CD14-positive monocyte (primary cell): ENCODE data around the gene HCRTR1. TPM values are rescaled to one million over a fixed set of nuclear protein-coding genes. Genes with fewer than 3 reads are reported as not detected.

ENCODE experiments used
- DNase-seq, 3 donors: peaks; one replicate each; pipeline ENCODE4 v3.0.0-alpha.2; 2011 to 2022
- H2AFZ ChIP-seq: 2 replicates; pipeline ENCODE4 v1.6.0; 2012; ENCODE audit warnings: mild to moderate bottlenecking, low read depth, low read length, inconsistent platforms; ENCODE audit not compliant: insufficient read depth, poor library complexity, severe bottlenecking
- H3K27ac ChIP-seq, 2 donors: 1 replicate in 1 of 2; 2 replicates in 1 of 2; pipeline ENCODE4 v1.5.1; 2012 to 2013; ENCODE audit warnings: low read length in 2 of 2, control low read depth in 1 of 2, inconsistent platforms in 1 of 2, low read depth in 1 of 2, mild to moderate bottlenecking in 1 of 2
- H3K27me3 ChIP-seq, 2 donors: one replicate each; pipeline versions ENCODE4 v1.6.0 to v1.6.1; 2011 to 2013; ENCODE audit warnings: low read length in 2 of 2; ENCODE audit not compliant: control insufficient read depth in 2 of 2, insufficient read depth in 2 of 2
- H3K36me3 ChIP-seq, 2 donors: replicated peaks in 1 of 2; 1 replicate in 1 of 2; 2 replicates in 1 of 2; pipeline versions ENCODE4 v1.5.1 to v1.6.1; 2012 to 2013; ENCODE audit warnings: low read length in 2 of 2, control low read depth in 1 of 2, inconsistent platforms in 1 of 2, mild to moderate bottlenecking in 1 of 2; ENCODE audit not compliant: insufficient read depth in 2 of 2, control insufficient read depth in 1 of 2
- H3K4me1 ChIP-seq, 2 donors: 1 replicate in 1 of 2; 2 replicates in 1 of 2; pipeline versions ENCODE4 v1.5.1 to v1.6.1; 2012 to 2013; ENCODE audit warnings: low read length in 2 of 2, control low read depth in 1 of 2, inconsistent platforms in 1 of 2, mild to moderate bottlenecking in 1 of 2, moderate library complexity in 1 of 2; ENCODE audit not compliant: insufficient read depth in 2 of 2, control insufficient read depth in 1 of 2
- H3K4me2 ChIP-seq: replicated peaks from 2 replicates; pipeline ENCODE3; 2012; ENCODE audit warnings: low read length, moderate library complexity, mild to moderate bottlenecking; ENCODE audit not compliant: poor library complexity, severe bottlenecking; ENCODE audit errors: extremely low read depth
- H3K4me3 ChIP-seq, 3 experiments: fragments of 200-600 bp in 1 of 3; sonication (generic) in 1 of 3; replicated peaks in 1 of 3; 1 replicate in 2 of 3; 2 replicates in 1 of 3; pipeline ENCODE4 v1.5.1; 2011 to 2013; ENCODE audit warnings: low read length in 3 of 3, mild to moderate bottlenecking in 3 of 3, control low read depth in 2 of 3, low read depth in 2 of 3, inconsistent platforms in 1 of 3, moderate library complexity in 1 of 3
- H3K79me2 ChIP-seq: 2 replicates; pipeline ENCODE4 v1.6.0; 2012; ENCODE audit warnings: mild to moderate bottlenecking, control low read depth, inconsistent platforms, low read length, moderate library complexity; ENCODE audit not compliant: insufficient read depth
- H3K9ac ChIP-seq: 2 replicates; pipeline ENCODE4 v1.6.0; 2017; ENCODE audit warnings: low read length, mild to moderate bottlenecking; ENCODE audit not compliant: insufficient read depth, poor library complexity, severe bottlenecking
- H3K9me3 ChIP-seq, 2 donors: replicated peaks in 1 of 2; 1 replicate in 1 of 2; 2 replicates in 1 of 2; pipeline versions ENCODE4 v1.5.1 to v1.6.1; 2012 to 2013; ENCODE audit warnings: low read length in 2 of 2, control low read depth in 1 of 2; ENCODE audit not compliant: control insufficient read depth in 1 of 2, insufficient read depth in 1 of 2
- H4K20me1 ChIP-seq: 2 replicates; pipeline ENCODE4 v1.6.0; 2012; ENCODE audit warnings: mild to moderate bottlenecking, low read length, control low read depth, moderate library complexity; ENCODE audit not compliant: insufficient read depth
- H3K27ac Mint-ChIP-seq, 7 donors: one replicate each; pipeline ENCODE4 v1.8.0; 2020; ENCODE audit warnings: mild to moderate bottlenecking in 7 of 7, mixed read lengths in 7 of 7, moderate library complexity in 6 of 7, inconsistent platforms in 2 of 7
- H3K27me3 Mint-ChIP-seq, 3 donors: one replicate each; pipeline ENCODE4 v1.8.0; 2021 to 2022; ENCODE audit warnings: low read depth in 3 of 3, mild to moderate bottlenecking in 3 of 3, mixed read lengths in 3 of 3, moderate library complexity in 3 of 3, inconsistent platforms in 1 of 3
- H3K36me3 Mint-ChIP-seq, 2 donors: one replicate each; pipeline ENCODE4 v1.8.0; 2020; ENCODE audit warnings: mixed read lengths in 2 of 2, inconsistent platforms in 1 of 2, mild to moderate bottlenecking in 1 of 2
- H3K4me1 Mint-ChIP-seq: one replicate; pipeline ENCODE4 v1.8.0; 2020; ENCODE audit warnings: mild to moderate bottlenecking, mixed read lengths
- H3K4me3 Mint-ChIP-seq, 2 donors: one replicate each; pipeline ENCODE4 v1.8.0; 2020; ENCODE audit warnings: mild to moderate bottlenecking in 2 of 2, mixed read lengths in 2 of 2, moderate library complexity in 1 of 2
- H3K9me3 Mint-ChIP-seq, 7 donors: one replicate each; pipeline ENCODE4 v1.8.0; 2020 to 2022; ENCODE audit warnings: mixed read lengths in 7 of 7, mild to moderate bottlenecking in 6 of 7, moderate library complexity in 6 of 7, inconsistent platforms in 2 of 7
- CTCF ChIP-seq: fragments of 200-600 bp; IDR thresholded peaks from one replicate; pipeline ENCODE4 v1.8.0; 2022; ENCODE audit warnings: antibody characterized with exemption, mild to moderate bottlenecking
- WGBS: methylation state at CpG from one replicate; pipeline ENCODE4 v1.1.5; 2013; ENCODE audit warnings: missing lambda C conversion rate; ENCODE audit not compliant: insufficient coverage; 5-methylcytosine and 5-hydroxymethylcytosine counted together
- intact Hi-C, 2 donors: fragments of 100-400 bp; cut with micrococcal nuclease; formaldehyde crosslinking; loops; one replicate each; pipeline versions ENCODE4 v1.15.0 to v1.15.1; 2023
- polyA plus RNA-seq, 3 donors: library from polyadenylated mRNA; depleted of rRNA in 1 of 3; unstranded in 2 of 3; stranded (reverse) in 1 of 3; fragments of 300-500 nt in 2 of 3; fragments of >200 nt in 1 of 3; fragmentation: Illumina TruSeq in 2 of 3; gene quantifications; 1 replicate in 2 of 3; 2 replicates in 1 of 3; pipeline ENCODE4 v1.2.3, GENCODE V29; 2012 to 2021

The HCRTR1 gene
- polyA plus RNA-seq, 3 donors = not detected

DNA sequence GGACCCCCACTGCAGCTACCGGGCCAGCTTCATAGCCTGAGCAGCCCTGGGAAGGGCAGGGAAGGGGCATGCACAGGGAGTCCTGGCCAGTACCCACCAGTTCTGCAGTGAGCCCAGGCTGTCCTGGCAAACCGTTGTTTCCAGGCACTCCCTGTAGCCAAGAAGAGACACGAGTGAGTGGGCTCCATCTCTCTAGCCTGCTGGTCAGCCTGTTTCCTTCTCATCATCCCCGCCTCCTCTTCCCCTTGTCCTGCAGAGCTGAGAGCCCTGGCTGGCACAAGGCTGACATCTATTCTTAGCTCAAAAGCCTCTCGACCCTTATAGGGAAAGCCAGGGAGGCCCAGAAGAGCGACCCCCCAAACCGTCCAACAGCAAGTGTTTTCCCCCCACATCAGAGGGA, 57.7 kb downstream of the HCRTR1 start:
- no peaks in the 10 kb centered on the region for H3K79me2 ChIP-seq
- intact Hi-C loops = no loop called here
- H3K9ac ChIP-seq = no peak overlapping the region
- H3K4me2 ChIP-seq = no peak overlapping the region
- 82% methylated on average over 6 of the region's 7 CpGs for WGBS
- Mint-ChIP-seq H3K27ac (no peak overlapping the region), H3K4me1 (peaks cover 4% of the 10 kb centered on the region), H3K36me3 (no peaks in the 10 kb centered on the region), H3K27me3 (peaks cover 8 to 23% (median 19%) of the 10 kb centered on the region in 3 donors), H3K9me3 (no peaks in the 10 kb centered on the region), H3K4me3 (no peak overlapping the region)
- peaks cover 0 to 9% of the 10 kb centered on the region in 2 donors for H3K27me3 ChIP-seq
- TF ChIP-seq CTCF = no peak
- H3K9me3 ChIP-seq = no peaks in the 10 kb centered on the region
- no peak overlapping the region for H3K4me3 ChIP-seq
- no peak overlapping the region for H3K27ac ChIP-seq
- no peak for DNase-seq
- no peaks in the 10 kb centered on the region for H4K20me1 ChIP-seq
- H3K4me1 ChIP-seq = peaks cover 3 to 4% of the 10 kb centered on the region in 2 donors
- no peak overlapping the region for H2AFZ ChIP-seq
- H3K36me3 ChIP-seq = no peaks in the 10 kb centered on the region

DNA sequence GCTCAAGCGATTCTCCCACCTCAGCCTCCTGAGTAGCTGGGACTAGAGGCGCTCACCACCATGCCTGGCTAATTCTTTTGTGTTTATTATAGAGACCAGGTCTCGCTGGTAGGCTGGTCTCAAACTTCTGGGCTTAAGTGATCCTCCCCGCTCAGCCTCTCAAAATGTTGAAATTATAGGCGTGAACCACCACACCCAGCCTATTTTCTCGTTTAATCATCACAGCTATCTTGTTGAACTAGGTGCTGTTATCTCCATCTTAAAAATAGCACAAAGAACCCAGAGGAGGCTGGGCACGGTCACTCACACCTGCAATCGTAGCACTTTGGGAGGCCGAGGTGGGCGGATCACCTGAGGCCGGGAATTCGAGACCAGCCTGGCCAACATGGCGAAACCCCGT, 58.3 kb downstream of the HCRTR1 start:
- no peak overlapping the region for H3K4me3 ChIP-seq
- Mint-ChIP-seq H3K36me3 (no peaks in the 10 kb centered on the region), H3K4me1 (no peaks in the 10 kb centered on the region), H3K27me3 (peaks cover 2 to 17% (median 16%) of the 10 kb centered on the region in 3 donors), H3K4me3 (no peak overlapping the region), H3K27ac (no peak overlapping the region), H3K9me3 (no peaks in the 10 kb centered on the region)
- no peaks in the 10 kb centered on the region for H3K4me1 ChIP-seq
- no peak overlapping the region for H3K4me2 ChIP-seq
- H3K9ac ChIP-seq = no peak overlapping the region
- H2AFZ ChIP-seq = no peak overlapping the region
- no peak for DNase-seq
- H3K36me3 ChIP-seq = no peaks in the 10 kb centered on the region
- intact Hi-C loops = no loop called here
- H3K9me3 ChIP-seq = no peaks in the 10 kb centered on the region
- no peaks in the 10 kb centered on the region for H3K79me2 ChIP-seq
- TF ChIP-seq CTCF = no peak
- H3K27me3 ChIP-seq = peaks cover 0 to 3% of the 10 kb centered on the region in 2 donors
- 94% methylated on average over 9 of the region's 14 CpGs for WGBS
- H4K20me1 ChIP-seq = no peaks in the 10 kb centered on the region
- no peak overlapping the region for H3K27ac ChIP-seq

Other genes starting within 250 kb of the HCRTR1 start
- gene FABP3, start 244.6 kb upstream of the HCRTR1 start, polyA plus RNA-seq = not detected
- 10 to 100 TPM in 1 of 3 donors, 1 to 10 TPM in 2; 4.1 to 12.6 (median 7.8) TPM for gene SERINC2, start 204.5 kb upstream of the HCRTR1 start, polyA plus RNA-seq
- under 1 TPM in 1 of 3 donors, not detected in 2; 0.07 TPM for gene TINAGL1, start 41.2 kb upstream of the HCRTR1 start, polyA plus RNA-seq
- gene PEF1, start 27.2 kb downstream of the HCRTR1 start, polyA plus RNA-seq = 10 to 100 TPM; 36.6 to 81.7 (median 70.7) TPM
- gene COL16A1, start 86.3 kb downstream of the HCRTR1 start, polyA plus RNA-seq = under 1 TPM in 1 of 3 donors, not detected in 2; 0.13 TPM
- not detected for gene ADGRB2, start 146.7 kb downstream of the HCRTR1 start, polyA plus RNA-seq
- not detected for gene SPOCD1, start 198.3 kb downstream of the HCRTR1 start, polyA plus RNA-seq